H9 (cell line): Measurements from ENCODE around the gene IMMP2L. TPM values are rescaled to one million over a fixed set of nuclear protein-coding genes. Genes with fewer than 3 reads are reported as not detected.

ENCODE experiments used
- DNase-seq: peaks from one replicate; pipeline ENCODE4 v3.0.0-alpha.2; 2017
- H2AFZ ChIP-seq: one replicate; pipeline ENCODE4 v1.6.1; 2013; ENCODE audit warnings: mild to moderate bottlenecking, low read length, control low read depth, moderate library complexity
- H2AK5ac ChIP-seq: 2 replicates; pipeline ENCODE4 v1.6.1; 2013; ENCODE audit warnings: low read length, control low read depth, mixed read lengths; ENCODE audit not compliant: insufficient read length
- H2BK120ac ChIP-seq: one replicate; pipeline ENCODE4 v1.6.1; 2013; ENCODE audit warnings: low read depth, mild to moderate bottlenecking, low read length, control low read depth, inconsistent platforms; ENCODE audit not compliant: poor library complexity, severe bottlenecking
- H2BK12ac ChIP-seq: 2 replicates; pipeline ENCODE4 v1.6.1; 2013; ENCODE audit warnings: low read length, control low read depth, mixed read lengths, low read depth; ENCODE audit not compliant: insufficient read length
- H2BK15ac ChIP-seq: 2 replicates; pipeline ENCODE4 v1.6.1; 2013; ENCODE audit warnings: low read depth, low read length, control low read depth
- H2BK20ac ChIP-seq: one replicate; pipeline ENCODE4 v1.6.1; 2013; ENCODE audit warnings: low read depth, mild to moderate bottlenecking, low read length, control low read depth, inconsistent platforms; ENCODE audit not compliant: poor library complexity, severe bottlenecking
- H2BK5ac ChIP-seq: 2 replicates; pipeline ENCODE4 v1.6.1; 2013; ENCODE audit warnings: low read length, control low read depth, mixed read lengths; ENCODE audit not compliant: insufficient read length
- H3K14ac ChIP-seq: 2 replicates; pipeline ENCODE4 v1.6.1; 2013; ENCODE audit warnings: low read length, control low read depth; ENCODE audit not compliant: insufficient read depth
- H3K18ac ChIP-seq: 2 replicates; pipeline ENCODE4 v1.6.1; 2013; ENCODE audit warnings: low read depth, mild to moderate bottlenecking, mixed read lengths, low read length, control low read depth; ENCODE audit not compliant: insufficient read length
- H3K23ac ChIP-seq: 2 replicates; pipeline ENCODE4 v1.6.1; 2013; ENCODE audit warnings: low read length, control low read depth, mixed read lengths, low read depth; ENCODE audit not compliant: insufficient read length
- H3K23me2 ChIP-seq: 2 replicates; pipeline ENCODE4 v1.6.1; 2013; ENCODE audit warnings: low read depth, mild to moderate bottlenecking, mixed read lengths, low read length, control low read depth; ENCODE audit not compliant: insufficient read length, poor library complexity, severe bottlenecking
- H3K27ac ChIP-seq: 2 replicates; pipeline ENCODE4 v1.5.1; 2013; ENCODE audit warnings: low read length, control low read depth, mixed read lengths, low read depth; ENCODE audit not compliant: insufficient read length
- H3K27me3 ChIP-seq: 2 replicates; pipeline ENCODE4 v1.6.1; 2013; ENCODE audit warnings: low read length, control low read depth, inconsistent platforms; ENCODE audit not compliant: insufficient read depth
- H3K4ac ChIP-seq: 2 replicates; pipeline ENCODE4 v1.6.1; 2013; ENCODE audit warnings: low read depth, mild to moderate bottlenecking, control low read depth, inconsistent platforms, low read length, moderate library complexity
- H3K4me1 ChIP-seq: 2 replicates; pipeline ENCODE4 v1.6.1; 2013; ENCODE audit warnings: low read length, control low read depth, inconsistent platforms; ENCODE audit not compliant: insufficient read depth
- H3K4me2 ChIP-seq: 2 replicates; pipeline ENCODE4 v1.6.1; 2013; ENCODE audit warnings: low read length, control low read depth, mixed read lengths; ENCODE audit not compliant: insufficient read length, insufficient read depth
- H3K56ac ChIP-seq: 2 replicates; pipeline ENCODE4 v1.6.1; 2013; ENCODE audit warnings: low read depth, mild to moderate bottlenecking, mixed read lengths, low read length, control low read depth; ENCODE audit not compliant: insufficient read length
- H3K79me1 ChIP-seq: 2 replicates; pipeline ENCODE4 v1.6.1; 2013; ENCODE audit warnings: low read depth, mild to moderate bottlenecking, moderate library complexity, low read length, control low read depth, inconsistent platforms; ENCODE audit not compliant: insufficient read depth, poor library complexity, severe bottlenecking
- H3K79me2 ChIP-seq: 2 replicates; pipeline ENCODE4 v1.6.1; 2013; ENCODE audit warnings: low read length, control low read depth, inconsistent platforms; ENCODE audit not compliant: insufficient read depth
- H3K9ac ChIP-seq: 2 replicates; pipeline ENCODE4 v1.6.1; 2013; ENCODE audit warnings: low read length, control low read depth, mixed read lengths; ENCODE audit not compliant: insufficient read length; ENCODE audit errors: extremely low read depth
- H3K9me3 ChIP-seq: one replicate; pipeline ENCODE4 v1.6.1; 2013; ENCODE audit warnings: low read depth, low read length, inconsistent platforms; ENCODE audit not compliant: control insufficient read depth
- H3T11ph ChIP-seq: one replicate; pipeline ENCODE4 v1.6.1; 2013; ENCODE audit warnings: mild to moderate bottlenecking, low read length, control low read depth, inconsistent platforms
- H4K20me1 ChIP-seq: one replicate; pipeline ENCODE4 v1.6.1; 2013; ENCODE audit not compliant: control insufficient read depth, insufficient read length, insufficient read depth
- H4K5ac ChIP-seq: 2 replicates; pipeline ENCODE4 v1.6.1; 2013; ENCODE audit warnings: low read depth, mild to moderate bottlenecking, mixed read lengths, low read length, control low read depth; ENCODE audit not compliant: insufficient read length
- H4K8ac ChIP-seq: replicated peaks from 2 replicates; pipeline ENCODE4 v1.6.1; 2013; ENCODE audit warnings: low read length, control low read depth, mixed read lengths, low read depth; ENCODE audit not compliant: insufficient read length
- H4K91ac ChIP-seq: 2 replicates; pipeline ENCODE4 v1.6.1; 2013; ENCODE audit warnings: low read depth, mild to moderate bottlenecking, moderate library complexity, mixed read lengths, low read length, control low read depth; ENCODE audit not compliant: insufficient read length
- H3K27ac Mint-ChIP-seq, 3 experiments: 2 replicates in 2 of 3; 3 replicates in 1 of 3; pipeline ENCODE4 v1.8.0; 2020 to 2021; ENCODE audit warnings: mixed read lengths in 3 of 3, mild to moderate bottlenecking in 1 of 3, moderate library complexity in 1 of 3
- H3K27me3 Mint-ChIP-seq: 2 replicates; pipeline ENCODE4 v1.8.0; 2021; ENCODE audit warnings: low read depth, mild to moderate bottlenecking, moderate library complexity, mixed read lengths
- H3K36me3 Mint-ChIP-seq, 3 experiments: 2 replicates in 2 of 3; 3 replicates in 1 of 3; pipeline ENCODE4 v1.8.0; 2020 to 2021; ENCODE audit warnings: low read depth in 3 of 3, mixed read lengths in 3 of 3; ENCODE audit not compliant: insufficient read depth in 1 of 3
- H3K4me1 Mint-ChIP-seq, 2 experiments: 2 replicates each; pipeline ENCODE4 v1.8.0; 2020; ENCODE audit warnings: mixed read lengths in 2 of 2
- H3K4me3 Mint-ChIP-seq, 2 experiments: 2 replicates in 1 of 2; 3 replicates in 1 of 2; pipeline ENCODE4 v1.8.0; 2020 to 2021; ENCODE audit warnings: mild to moderate bottlenecking in 2 of 2, mixed read lengths in 2 of 2, moderate library complexity in 1 of 2
- H3K9me3 Mint-ChIP-seq, 2 experiments: 2 replicates in 1 of 2; 3 replicates in 1 of 2; pipeline ENCODE4 v1.8.0; 2020; ENCODE audit warnings: mild to moderate bottlenecking in 2 of 2, mixed read lengths in 2 of 2, moderate library complexity in 1 of 2
- WGBS: extraction: QIAGEN DNeasy Blood & Tissue Kit; methylation state at CpG from one replicate; pipeline ENCODE4 v1.1.7; 2013; ENCODE audit warnings: missing lambda C conversion rate, low lambda C conversion rate, mixed read lengths; ENCODE audit not compliant: insufficient read length; ENCODE audit errors: extremely low coverage; 5-methylcytosine and 5-hydroxymethylcytosine counted together
- total RNA-seq: library from RNA; stranded (reverse); gene quantifications from 2 replicates; pipeline ENCODE4 v1.2.1, GENCODE V29; 2021
- TF ChIP-seq, protein P1 (sequence below): fragments of 200-600 bp; sonication (generic); conservative IDR thresholded peaks from 3 replicates; pipeline ENCODE4 v1.8.0; 2021; ENCODE audit warnings: antibody characterized with exemption, mild to moderate bottlenecking

The IMMP2L gene
- total RNA-seq, 1 experiment from 2014 or later = 14.7 TPM

DNA sequence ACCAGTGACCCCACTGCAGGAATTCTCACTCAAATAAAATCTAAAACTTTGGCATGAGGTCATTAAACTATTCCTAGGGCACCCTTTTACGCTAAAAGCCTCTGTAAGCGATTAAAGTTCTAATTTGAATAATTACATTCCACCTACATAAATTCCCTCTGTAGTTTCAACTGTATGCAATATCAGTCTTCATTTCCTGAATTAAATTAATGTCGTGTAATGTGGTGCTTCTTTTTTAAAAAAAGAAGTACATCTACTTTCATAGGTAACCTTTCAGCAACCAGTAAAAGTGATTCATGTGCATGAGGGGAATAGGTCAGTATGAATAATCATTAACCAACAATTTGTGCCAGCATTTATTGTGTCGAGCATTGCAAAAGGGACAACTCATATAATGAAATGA, 44.7 kb downstream of the IMMP2L start:
- TF ChIP-seq, protein P1, sequence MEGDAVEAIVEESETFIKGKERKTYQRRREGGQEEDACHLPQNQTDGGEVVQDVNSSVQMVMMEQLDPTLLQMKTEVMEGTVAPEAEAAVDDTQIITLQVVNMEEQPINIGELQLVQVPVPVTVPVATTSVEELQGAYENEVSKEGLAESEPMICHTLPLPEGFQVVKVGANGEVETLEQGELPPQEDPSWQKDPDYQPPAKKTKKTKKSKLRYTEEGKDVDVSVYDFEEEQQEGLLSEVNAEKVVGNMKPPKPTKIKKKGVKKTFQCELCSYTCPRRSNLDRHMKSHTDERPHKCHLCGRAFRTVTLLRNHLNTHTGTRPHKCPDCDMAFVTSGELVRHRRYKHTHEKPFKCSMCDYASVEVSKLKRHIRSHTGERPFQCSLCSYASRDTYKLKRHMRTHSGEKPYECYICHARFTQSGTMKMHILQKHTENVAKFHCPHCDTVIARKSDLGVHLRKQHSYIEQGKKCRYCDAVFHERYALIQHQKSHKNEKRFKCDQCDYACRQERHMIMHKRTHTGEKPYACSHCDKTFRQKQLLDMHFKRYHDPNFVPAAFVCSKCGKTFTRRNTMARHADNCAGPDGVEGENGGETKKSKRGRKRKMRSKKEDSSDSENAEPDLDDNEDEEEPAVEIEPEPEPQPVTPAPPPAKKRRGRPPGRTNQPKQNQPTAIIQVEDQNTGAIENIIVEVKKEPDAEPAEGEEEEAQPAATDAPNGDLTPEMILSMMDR = no peak
- H2AK5ac ChIP-seq = no peak overlapping the region
- H4K91ac ChIP-seq = no peak overlapping the region
- Mint-ChIP-seq H3K4me1 (no peaks in the 10 kb centered on the region), H3K36me3 (peaks cover 0 to 13% (median 4%) of the 10 kb centered on the region in 3 experiments; a peak in 4 of 7 replicates), H3K9me3 (no peaks in the 10 kb centered on the region), H3K27ac (no peak overlapping the region), H3K27me3 (no peaks in the 10 kb centered on the region), H3K4me3 (no peak overlapping the region)
- no peaks in the 10 kb centered on the region for H3K9me3 ChIP-seq
- no peak overlapping the region for H2AFZ ChIP-seq
- H3K56ac ChIP-seq = no peak overlapping the region
- H2BK120ac ChIP-seq = no peak overlapping the region
- H3K23me2 ChIP-seq = no peaks in the 10 kb centered on the region
- H2BK15ac ChIP-seq = no peak overlapping the region
- no peak overlapping the region for H3K4ac ChIP-seq
- no peak overlapping the region for H2BK5ac ChIP-seq
- H3K4me1 ChIP-seq = no peaks in the 10 kb centered on the region
- H3K79me2 ChIP-seq = no peaks in the 10 kb centered on the region
- H4K5ac ChIP-seq = no peak overlapping the region
- H3K14ac ChIP-seq = no peak overlapping the region
- H2BK20ac ChIP-seq = no peak overlapping the region
- WGBS = no CpG with 5 or more reads among the region's 4 CpGs
- H3K9ac ChIP-seq = no peak overlapping the region
- H2BK12ac ChIP-seq = no peak overlapping the region
- no peak overlapping the region for H3K4me2 ChIP-seq
- no peak overlapping the region for H3K23ac ChIP-seq
- no peak overlapping the region for H4K8ac ChIP-seq
- H3K27ac ChIP-seq = no peak overlapping the region
- H4K20me1 ChIP-seq = no peaks in the 10 kb centered on the region
- H3K18ac ChIP-seq = no peak overlapping the region
- DNase-seq = no peak
- no peak overlapping the region for H3T11ph ChIP-seq
- H3K27me3 ChIP-seq = no peaks in the 10 kb centered on the region
- H3K79me1 ChIP-seq = no peaks in the 10 kb centered on the region
